Activated CD4-positive, alpha-beta memory T cell treated with anti-CD3 and anti-CD28 coated beads for 36 hours (primary cell): ENCODE data around the gene PRCP. TPM values are rescaled to one million over a fixed set of nuclear protein-coding genes. Genes with fewer than 3 reads are reported as not detected.

Experiments
- CTCF ChIA-PET: fragments of 350-600 bp; sonication (Branson Sonifier 250); formaldehyde crosslinking; loops from one replicate; lab custom pipeline; 2021; ENCODE audit warnings: antibody characterized with exemption, inconsistent platforms; lab: Charles Lee
- POLR2A ChIA-PET: fragments of 350-600 bp; sonication (Branson Sonifier 250); formaldehyde crosslinking; loops from one replicate; lab custom pipeline; 2021; ENCODE audit warnings: antibody characterized with exemption; lab: Charles Lee
- DNase-seq: peaks from one replicate; pipeline ENCODE4 v3.0.0-alpha.2; 2020
- H3K27ac Mint-ChIP-seq: one replicate; pipeline ENCODE4 v1.8.0; 2021; ENCODE audit warnings: mixed read lengths
- H3K27me3 Mint-ChIP-seq: one replicate; pipeline ENCODE4 v1.8.0; 2021; ENCODE audit warnings: mixed read lengths
- H3K36me3 Mint-ChIP-seq: one replicate; pipeline ENCODE4 v1.8.0; 2021; ENCODE audit warnings: mixed read lengths
- H3K4me1 Mint-ChIP-seq: one replicate; pipeline ENCODE4 v1.8.0; 2021; ENCODE audit warnings: low read depth, mixed read lengths
- H3K4me3 Mint-ChIP-seq: one replicate; pipeline ENCODE4 v1.8.0; 2021; ENCODE audit warnings: mild to moderate bottlenecking, mixed read lengths
- H3K9me3 Mint-ChIP-seq: one replicate; pipeline ENCODE4 v1.8.0; 2021; ENCODE audit warnings: mixed read lengths
- intact Hi-C: fragments of 100-400 bp; cut with micrococcal nuclease; formaldehyde crosslinking; loops from one replicate; pipeline ENCODE4 v1.15.1; 2023
- total RNA-seq, 2 experiments: library from RNA; stranded (reverse); gene quantifications; one replicate each; pipeline ENCODE4 v1.2.3, GENCODE V29; 2021

Gene PRCP
- total RNA-seq, 2 experiments from 2014 or later = 26.7 to 27.0 TPM

DNA sequence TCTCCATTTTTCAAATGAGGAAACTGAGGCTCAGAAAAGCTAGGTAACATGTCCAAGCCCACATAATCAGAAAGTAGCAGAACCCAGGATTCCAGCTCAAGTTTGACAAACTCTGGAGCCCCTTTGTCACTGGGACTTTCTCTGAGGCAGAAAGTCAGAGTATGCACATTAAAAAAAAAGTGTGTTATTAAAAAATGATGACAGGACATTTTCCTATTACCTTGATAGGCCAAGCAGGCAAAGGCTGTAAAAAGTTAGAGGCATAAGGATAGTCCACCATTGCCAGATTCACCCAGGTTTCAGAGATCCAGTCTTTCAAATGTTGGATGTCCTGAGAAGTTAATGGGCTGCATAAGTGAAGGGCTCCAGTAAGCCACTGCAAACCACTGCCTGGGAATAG is 51.4 kb downstream of the PRCP start:
- intact Hi-C loops = no loop called here
- POLR2A ChIA-PET = no interaction called here

GRCh38 chr11:82845356-82846353 is 54.6 kb downstream of the PRCP start:
- no peaks in the 10 kb centered on the region for H3K36me3 Mint-ChIP-seq
- DNase-seq = no peak
- no peaks in the 10 kb centered on the region for H3K4me1 Mint-ChIP-seq
- intact Hi-C loops = no loop called here
- no peaks in the 10 kb centered on the region for H3K27me3 Mint-ChIP-seq
- ChIA-PET CTCF (interaction anchor here (1.5 kb wide), 1 partner anchor 22 kb away, joined by 4 read pairs; no protein-coding TSS in a partner anchor), POLR2A (no interaction called here)
- no peak overlapping the region for H3K4me3 Mint-ChIP-seq
- H3K27ac Mint-ChIP-seq = no peak overlapping the region
- H3K9me3 Mint-ChIP-seq = no peaks in the 10 kb centered on the region

More for the DNA sequence above, 51.4 kb downstream of the PRCP start:
- no peak for DNase-seq
- CTCF ChIA-PET = no interaction called here
- no peaks in the 10 kb centered on the region for H3K4me1 Mint-ChIP-seq
- H3K9me3 Mint-ChIP-seq = no peaks in the 10 kb centered on the region
- H3K27ac Mint-ChIP-seq = no peak overlapping the region
- no peaks in the 10 kb centered on the region for H3K27me3 Mint-ChIP-seq
- H3K4me3 Mint-ChIP-seq = no peak overlapping the region
- no peaks in the 10 kb centered on the region for H3K36me3 Mint-ChIP-seq

DNA sequence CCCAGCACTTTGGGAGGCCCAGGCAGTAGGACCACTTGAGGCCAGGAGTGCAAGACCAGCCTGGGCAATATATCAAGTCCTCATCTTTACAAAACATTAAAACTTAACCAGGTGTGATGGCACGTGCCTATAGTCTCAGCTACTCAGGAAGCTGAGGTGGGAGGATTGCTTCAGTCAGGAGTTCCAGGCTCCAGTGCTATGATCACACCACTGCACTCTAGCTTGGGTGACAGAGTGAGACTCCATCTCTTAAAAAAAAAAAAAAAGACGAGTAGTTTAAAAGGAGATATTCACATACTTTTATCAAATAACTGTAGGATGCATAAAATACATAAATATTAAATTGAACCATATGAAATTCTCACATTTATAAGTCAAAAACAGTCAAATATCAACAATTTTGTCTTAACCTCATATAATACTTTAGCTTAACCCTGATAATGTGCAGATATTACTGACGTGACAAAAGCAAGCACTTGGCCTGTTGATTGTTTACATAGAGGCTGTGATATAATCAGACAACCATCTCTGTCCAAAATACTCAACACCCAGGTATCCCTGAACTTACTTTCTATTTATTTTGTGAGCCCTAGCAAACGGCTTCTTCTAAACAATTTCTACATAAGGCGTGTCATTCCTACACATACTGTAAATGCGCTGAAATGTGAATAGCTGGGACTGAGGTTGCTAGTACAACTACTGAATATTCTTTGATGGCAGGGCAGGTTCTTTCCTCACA is 57.0 kb downstream of the PRCP start:
- H3K27ac Mint-ChIP-seq = no peak overlapping the region
- no peaks in the 10 kb centered on the region for H3K9me3 Mint-ChIP-seq
- H3K27me3 Mint-ChIP-seq = no peaks in the 10 kb centered on the region
- H3K4me3 Mint-ChIP-seq = no peak overlapping the region
- no peak for DNase-seq
- H3K36me3 Mint-ChIP-seq = peaks cover 5% of the 10 kb centered on the region
- no peaks in the 10 kb centered on the region for H3K4me1 Mint-ChIP-seq
- ChIA-PET POLR2A (no interaction called here), CTCF (interaction anchor here (0.6 to 1.0 kb wide), 2 partner anchors 25 to 1170 kb away, joined by 3 read pairs; no protein-coding TSS in a partner anchor)
- intact Hi-C loops = no loop called here

DNA sequence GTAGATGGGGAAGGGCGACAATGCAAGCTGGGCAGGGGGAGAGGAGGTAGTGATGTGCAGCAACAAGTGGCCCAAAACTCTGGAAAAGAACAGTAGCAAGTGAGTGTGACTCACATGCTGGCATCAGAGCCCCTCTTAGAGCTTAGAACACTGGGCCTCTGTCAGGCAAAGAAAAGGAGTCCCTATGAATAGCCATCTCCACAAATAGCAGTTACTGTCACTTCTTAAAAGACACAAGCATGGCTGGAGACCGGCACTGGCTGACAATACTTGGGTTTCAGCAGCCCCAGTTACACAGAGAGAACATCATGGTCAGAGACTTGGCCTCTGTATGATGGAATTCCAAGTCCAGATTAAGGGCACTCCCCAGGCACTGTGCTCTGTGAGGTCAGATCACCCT is 58.2 kb downstream of the PRCP start:
- ChIA-PET POLR2A (no interaction called here), CTCF (interaction anchor here (1.0 kb wide), 1 partner anchor 25 kb away, joined by 3 read pairs; no protein-coding TSS in a partner anchor)
- DNase-seq = no peak
- Mint-ChIP-seq H3K4me1 (no peaks in the 10 kb centered on the region), H3K4me3 (no peak overlapping the region), H3K27me3 (no peaks in the 10 kb centered on the region), H3K9me3 (no peaks in the 10 kb centered on the region), H3K36me3 (peaks cover 10% of the 10 kb centered on the region), H3K27ac (no peak overlapping the region)
- intact Hi-C loops = no loop called here

GRCh38 chr11:82837650-82838049 is 62.6 kb downstream of the PRCP start:
- no peaks in the 10 kb centered on the region for H3K9me3 Mint-ChIP-seq
- POLR2A ChIA-PET = no interaction called here
- H3K4me1 Mint-ChIP-seq = no peaks in the 10 kb centered on the region
- H3K27ac Mint-ChIP-seq = no peak overlapping the region
- H3K27me3 Mint-ChIP-seq = no peaks in the 10 kb centered on the region
- intact Hi-C loops = no loop called here
- H3K36me3 Mint-ChIP-seq = peaks cover 34% of the 10 kb centered on the region
- no peak overlapping the region for H3K4me3 Mint-ChIP-seq
- DNase-seq = no peak
- CTCF ChIA-PET = interaction anchor here (0.7 kb wide), 1 partner anchor 15 kb away, joined by 3 read pairs; no protein-coding TSS in a partner anchor

GRCh38 chr11:82832983-82833382 is 67.2 kb downstream of the PRCP start:
- Mint-ChIP-seq H3K4me3 (no peak overlapping the region), H3K4me1 (no peaks in the 10 kb centered on the region), H3K9me3 (no peaks in the 10 kb centered on the region), H3K36me3 (peaks cover 32% of the 10 kb centered on the region), H3K27ac (no peak overlapping the region), H3K27me3 (no peaks in the 10 kb centered on the region)
- ChIA-PET POLR2A (no interaction called here), CTCF (no interaction called here)
- intact Hi-C loops = no loop called here
- DNase-seq = no peak

GRCh38 chr11:82831364-82831763 is 68.9 kb downstream of the PRCP start:
- ChIA-PET CTCF (no interaction called here), POLR2A (no interaction called here)
- no peak for DNase-seq
- intact Hi-C loops = no loop called here
- H3K4me3 Mint-ChIP-seq = no peak overlapping the region
- peaks cover 27% of the 10 kb centered on the region for H3K36me3 Mint-ChIP-seq
- H3K27ac Mint-ChIP-seq = no peak overlapping the region
- H3K4me1 Mint-ChIP-seq = no peaks in the 10 kb centered on the region
- H3K9me3 Mint-ChIP-seq = no peaks in the 10 kb centered on the region
- no peaks in the 10 kb centered on the region for H3K27me3 Mint-ChIP-seq

- POLR2A ChIA-PET = no interaction called here
- no peaks in the 10 kb centered on the region for H3K4me1 Mint-ChIP-seq
- intact Hi-C loops = no loop called here
- H3K9me3 Mint-ChIP-seq = no peaks in the 10 kb centered on the region
- H3K27me3 Mint-ChIP-seq = no peaks in the 10 kb centered on the region
- CTCF ChIA-PET = no interaction called here
- peaks cover 24% of the 10 kb centered on the region for H3K36me3 Mint-ChIP-seq
- no peak overlapping the region for H3K27ac Mint-ChIP-seq
- no peak overlapping the region for H3K4me3 Mint-ChIP-seq
- DNase-seq = no peak
These were observed 69.5 kb downstream of the PRCP start for GRCh38 chr11:82830746-82831145.

GRCh38 chr11:82829101-82829500 is 71.1 kb downstream of the PRCP start:
- H3K27ac Mint-ChIP-seq = no peak overlapping the region
- H3K4me3 Mint-ChIP-seq = no peak overlapping the region
- ChIA-PET CTCF (no interaction called here), POLR2A (no interaction called here)
- H3K36me3 Mint-ChIP-seq = peaks cover 19% of the 10 kb centered on the region
- DNase-seq = no peak
- no peaks in the 10 kb centered on the region for H3K27me3 Mint-ChIP-seq
- H3K4me1 Mint-ChIP-seq = no peaks in the 10 kb centered on the region
- H3K9me3 Mint-ChIP-seq = no peaks in the 10 kb centered on the region
- intact Hi-C loops = no loop called here

- ChIA-PET CTCF (no interaction called here), POLR2A (no interaction called here)
- intact Hi-C loops = no loop called here
- Mint-ChIP-seq H3K9me3 (no peaks in the 10 kb centered on the region), H3K27ac (no peak overlapping the region), H3K4me1 (no peaks in the 10 kb centered on the region), H3K4me3 (no peak overlapping the region), H3K27me3 (no peaks in the 10 kb centered on the region), H3K36me3 (peaks cover 16% of the 10 kb centered on the region)
- DNase-seq = no peak
These were observed 71.8 kb downstream of the PRCP start for GRCh38 chr11:82828472-82828871.

DNA sequence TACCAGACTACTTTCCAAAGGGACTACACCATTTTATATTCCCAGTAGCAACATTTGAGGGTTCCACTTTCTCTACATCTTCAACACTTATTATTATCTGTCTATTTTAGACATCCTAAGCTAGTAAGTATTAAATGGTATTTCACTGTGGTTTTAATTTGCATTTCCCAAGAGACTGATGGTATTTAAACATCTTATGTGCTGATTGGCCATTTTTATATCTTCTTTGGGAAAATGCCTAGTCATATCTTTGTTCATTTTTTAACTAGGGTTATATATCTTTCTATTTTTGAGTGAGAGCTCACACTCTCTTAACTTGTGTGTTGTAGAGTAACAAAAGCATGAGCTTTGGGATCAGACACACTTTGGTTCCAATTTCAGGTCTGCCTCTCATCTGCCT is 73.7 kb downstream of the PRCP start:
- Mint-ChIP-seq H3K27ac (no peak overlapping the region), H3K4me3 (no peak overlapping the region), H3K9me3 (no peaks in the 10 kb centered on the region), H3K4me1 (no peaks in the 10 kb centered on the region), H3K27me3 (no peaks in the 10 kb centered on the region), H3K36me3 (peaks cover 7% of the 10 kb centered on the region)
- CTCF ChIA-PET = interaction anchor here (0.9 kb wide), 1 partner anchor 69 kb away, joined by 3 read pairs; no protein-coding TSS in a partner anchor
- POLR2A ChIA-PET = no interaction called here
- intact Hi-C loops = no loop called here
- DNase-seq = no peak
